Ascending aorta (tissue), 2 donors: ENCODE data around the gene HSD17B2. TPM values are rescaled to one million over a fixed set of nuclear protein-coding genes. Genes with fewer than 3 reads are reported as not detected.

Experiments
- DNase-seq, 2 donors: peaks; one replicate each; pipeline ENCODE4 v3.0.0-alpha.2; 2019; ENCODE audit warnings: low spot score in 2 of 2
- H3K27ac ChIP-seq, 2 donors: fragments of 200-600 bp; sonication (generic); one replicate each; pipeline ENCODE4 v1.5.1; 2016 to 2017; ENCODE audit warnings: mild to moderate bottlenecking in 1 of 2
- H3K27me3 ChIP-seq: fragments of 200-600 bp; sonication (generic); one replicate; pipeline ENCODE4 v1.5.1; 2017
- H3K36me3 ChIP-seq, 2 donors: fragments of 200-600 bp; sonication (generic); one replicate each; pipeline ENCODE4 v1.5.1; 2016
- H3K4me1 ChIP-seq, 2 donors: fragments of 200-600 bp; sonication (generic); one replicate each; pipeline ENCODE4 v1.5.1; 2016 to 2017; ENCODE audit warnings: mild to moderate bottlenecking in 1 of 2
- H3K4me3 ChIP-seq, 2 donors: fragments of 200-600 bp; sonication (generic); one replicate each; pipeline ENCODE4 v1.5.1; 2016 to 2017; ENCODE audit warnings: mild to moderate bottlenecking in 1 of 2
- H3K9me3 ChIP-seq, 2 donors: fragments of 200-600 bp; sonication (generic); one replicate each; pipeline ENCODE4 v1.5.1; 2016
- intact Hi-C: fragments of 100-400 bp; cut with DNase I; formaldehyde crosslinking; loops from one replicate; pipeline ENCODE4 v1.15.1; 2023
- total RNA-seq: library from RNA; depleted of rRNA; stranded (reverse); fragments of >200 nt; gene quantifications from one replicate; pipeline ENCODE4 v1.1.0, GENCODE V29; 2016
- TF ChIP-seq, protein P1 (sequence below), 3 experiments: fragments of 200-600 bp in 2 of 3; fragments of 450-650 bp in 1 of 3; sonication (generic) in 2 of 3; IDR thresholded peaks; one replicate each; pipeline ENCODE4 v1.5.1; 2016 to 2019; ENCODE audit warnings: antibody characterized with exemption in 3 of 3, mild to moderate bottlenecking in 1 of 3, moderate library complexity in 1 of 3

Gene HSD17B2
- total RNA-seq, 1 donor from 2014 or later: not detected

DNA sequence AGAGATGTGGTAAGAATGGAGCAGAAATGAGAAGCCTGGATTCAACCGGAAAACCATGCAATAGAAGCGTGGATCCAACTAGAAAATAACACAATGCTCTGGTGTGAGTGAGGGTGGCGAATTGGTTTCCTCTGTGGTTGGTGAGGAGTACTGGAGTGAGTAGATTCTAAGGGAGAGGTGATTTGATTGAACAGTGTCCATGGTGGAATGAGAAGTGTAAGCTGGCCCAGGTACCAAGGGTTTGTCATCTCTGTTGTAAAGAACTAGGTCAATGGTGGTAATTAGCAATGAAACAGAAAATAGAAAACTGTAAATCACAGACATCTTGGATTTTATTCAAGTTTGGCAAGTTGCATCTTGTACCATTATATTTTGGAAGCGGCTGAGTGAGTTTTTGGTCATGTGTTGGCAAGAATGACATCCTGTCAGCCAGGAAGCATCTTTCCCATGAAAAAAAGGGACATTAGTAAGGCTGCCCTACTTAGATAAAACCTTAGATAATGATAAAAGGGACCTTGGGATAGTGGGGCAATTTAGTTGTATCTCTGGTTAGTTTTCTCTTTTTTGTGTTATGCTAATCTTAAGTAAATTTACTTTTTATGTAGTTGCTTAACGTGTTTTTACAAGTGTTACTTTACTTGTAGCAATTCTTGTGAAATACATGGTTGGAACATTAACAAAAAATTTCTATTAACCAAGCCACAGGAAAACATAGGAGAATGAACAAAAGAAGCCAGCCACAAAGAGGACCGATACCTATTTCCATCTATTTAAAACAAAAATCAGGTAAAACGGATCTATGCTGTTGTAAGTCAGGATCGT lies 20.9 kb downstream of the HSD17B2 start:
- DNase-seq: no peak
- Histone ChIP-seq H3K4me3 (no peak overlapping the region), H3K27ac (no peak overlapping the region), H3K27me3 (no peaks in the 10 kb centered on the region), H3K9me3 (no peaks in the 10 kb centered on the region), H3K4me1 (no peaks in the 10 kb centered on the region), H3K36me3 (no peaks in the 10 kb centered on the region)
- intact Hi-C loops: no loop called here
- TF ChIP-seq, protein P1, sequence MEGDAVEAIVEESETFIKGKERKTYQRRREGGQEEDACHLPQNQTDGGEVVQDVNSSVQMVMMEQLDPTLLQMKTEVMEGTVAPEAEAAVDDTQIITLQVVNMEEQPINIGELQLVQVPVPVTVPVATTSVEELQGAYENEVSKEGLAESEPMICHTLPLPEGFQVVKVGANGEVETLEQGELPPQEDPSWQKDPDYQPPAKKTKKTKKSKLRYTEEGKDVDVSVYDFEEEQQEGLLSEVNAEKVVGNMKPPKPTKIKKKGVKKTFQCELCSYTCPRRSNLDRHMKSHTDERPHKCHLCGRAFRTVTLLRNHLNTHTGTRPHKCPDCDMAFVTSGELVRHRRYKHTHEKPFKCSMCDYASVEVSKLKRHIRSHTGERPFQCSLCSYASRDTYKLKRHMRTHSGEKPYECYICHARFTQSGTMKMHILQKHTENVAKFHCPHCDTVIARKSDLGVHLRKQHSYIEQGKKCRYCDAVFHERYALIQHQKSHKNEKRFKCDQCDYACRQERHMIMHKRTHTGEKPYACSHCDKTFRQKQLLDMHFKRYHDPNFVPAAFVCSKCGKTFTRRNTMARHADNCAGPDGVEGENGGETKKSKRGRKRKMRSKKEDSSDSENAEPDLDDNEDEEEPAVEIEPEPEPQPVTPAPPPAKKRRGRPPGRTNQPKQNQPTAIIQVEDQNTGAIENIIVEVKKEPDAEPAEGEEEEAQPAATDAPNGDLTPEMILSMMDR (IDR thresholded peaks at IDR 0.05): no peak

DNA sequence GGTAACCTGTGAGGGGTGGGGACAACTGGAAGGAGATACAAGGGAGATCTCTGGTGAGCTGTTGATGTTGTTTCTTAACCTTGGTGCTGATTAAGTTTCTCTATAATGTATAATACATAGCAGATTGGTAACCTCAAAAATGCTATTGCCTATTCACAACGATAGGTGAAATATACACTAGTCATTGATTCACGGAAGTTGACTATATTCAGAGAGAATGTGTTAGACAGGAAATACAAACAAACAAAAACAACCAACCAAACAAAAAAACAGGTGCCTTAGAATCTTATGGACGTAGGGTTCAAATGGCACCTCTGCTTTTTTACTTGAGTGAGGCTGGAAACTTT lies 21.5 kb downstream of the HSD17B2 start:
- DNase-seq: no peak
- no peaks in the 10 kb centered on the region for H3K4me1 ChIP-seq
- H3K27ac ChIP-seq: no peak overlapping the region
- no peaks in the 10 kb centered on the region for H3K27me3 ChIP-seq
- no peaks in the 10 kb centered on the region for H3K9me3 ChIP-seq
- H3K4me3 ChIP-seq: no peak overlapping the region
- no peaks in the 10 kb centered on the region for H3K36me3 ChIP-seq
- intact Hi-C loops: no loop called here
- TF ChIP-seq, protein P1 (IDR thresholded peaks at IDR 0.05): no peak

DNA sequence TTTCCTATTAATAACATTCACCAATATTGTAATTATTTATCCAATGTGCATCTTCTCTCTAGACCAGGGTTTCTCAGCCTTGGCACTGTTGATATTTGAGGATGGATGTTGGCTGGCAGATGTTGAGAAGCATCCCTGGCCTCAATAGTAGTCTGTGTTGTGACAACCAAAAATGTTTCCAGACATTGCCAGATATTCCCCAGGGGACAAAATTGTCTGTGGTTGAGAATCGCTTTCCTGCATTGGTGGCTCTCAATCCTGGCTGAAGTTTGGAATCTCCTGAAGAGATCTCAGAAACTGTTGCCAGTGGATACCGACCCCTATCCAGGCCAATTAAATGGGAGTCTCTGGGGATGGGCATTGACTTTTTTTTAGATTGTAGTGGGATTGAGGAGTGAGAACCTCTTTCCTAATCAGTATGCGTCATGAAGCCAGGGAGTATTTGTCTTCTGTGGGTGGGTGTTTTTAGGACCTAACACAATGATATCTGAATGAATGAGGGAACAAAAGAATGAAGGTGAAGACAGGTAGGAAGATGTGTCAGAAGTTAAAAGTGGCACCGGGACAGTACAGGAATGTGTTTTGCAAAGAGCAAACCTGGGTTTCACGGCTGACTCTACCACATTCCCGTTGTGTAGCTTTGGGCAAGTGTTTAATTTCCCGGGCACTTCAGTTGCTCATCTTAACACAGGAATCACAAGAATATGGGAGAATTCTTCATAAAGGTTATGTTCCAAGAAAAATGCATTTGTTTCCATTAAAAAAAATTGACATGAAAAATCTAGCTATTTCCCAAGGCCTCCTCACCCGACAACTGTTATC lies 24.3 kb downstream of the HSD17B2 start:
- TF ChIP-seq, protein P1 (IDR thresholded peaks at IDR 0.05): no peak
- Histone ChIP-seq H3K9me3 (no peaks in the 10 kb centered on the region), H3K4me3 (no peak overlapping the region), H3K36me3 (no peaks in the 10 kb centered on the region), H3K27me3 (no peaks in the 10 kb centered on the region), H3K4me1 (no peaks in the 10 kb centered on the region), H3K27ac (no peak overlapping the region)
- intact Hi-C loops: no loop called here
- DNase-seq: no peak

DNA sequence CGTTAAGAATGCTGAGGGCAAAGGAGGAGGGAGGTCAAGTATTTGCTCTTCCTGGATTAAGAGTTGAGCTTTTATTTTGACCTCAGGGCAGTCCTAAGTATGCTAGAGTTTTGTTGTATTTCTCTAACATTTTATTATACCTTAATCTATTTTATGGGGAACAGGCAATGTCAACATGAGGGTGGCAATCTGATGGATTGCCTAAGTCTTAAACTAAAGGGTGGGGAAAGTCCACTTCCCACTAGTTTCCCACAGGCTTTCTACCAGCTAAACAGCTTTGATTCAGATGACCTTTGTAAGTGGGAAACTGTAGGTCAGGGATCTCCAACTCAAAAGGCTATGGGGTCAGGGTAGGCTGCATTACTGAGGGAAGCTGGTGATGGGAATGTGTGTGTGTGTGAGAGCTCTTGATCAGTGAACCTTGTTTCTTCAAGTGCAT lies 24.9 kb downstream of the HSD17B2 start:
- no peak overlapping the region for H3K27ac ChIP-seq
- intact Hi-C loops: no loop called here
- no peaks in the 10 kb centered on the region for H3K27me3 ChIP-seq
- TF ChIP-seq, protein P1 (IDR thresholded peaks at IDR 0.05): no peak
- H3K4me3 ChIP-seq: no peak overlapping the region
- H3K36me3 ChIP-seq: no peaks in the 10 kb centered on the region
- H3K9me3 ChIP-seq: no peaks in the 10 kb centered on the region
- DNase-seq: no peak
- no peaks in the 10 kb centered on the region for H3K4me1 ChIP-seq

DNA sequence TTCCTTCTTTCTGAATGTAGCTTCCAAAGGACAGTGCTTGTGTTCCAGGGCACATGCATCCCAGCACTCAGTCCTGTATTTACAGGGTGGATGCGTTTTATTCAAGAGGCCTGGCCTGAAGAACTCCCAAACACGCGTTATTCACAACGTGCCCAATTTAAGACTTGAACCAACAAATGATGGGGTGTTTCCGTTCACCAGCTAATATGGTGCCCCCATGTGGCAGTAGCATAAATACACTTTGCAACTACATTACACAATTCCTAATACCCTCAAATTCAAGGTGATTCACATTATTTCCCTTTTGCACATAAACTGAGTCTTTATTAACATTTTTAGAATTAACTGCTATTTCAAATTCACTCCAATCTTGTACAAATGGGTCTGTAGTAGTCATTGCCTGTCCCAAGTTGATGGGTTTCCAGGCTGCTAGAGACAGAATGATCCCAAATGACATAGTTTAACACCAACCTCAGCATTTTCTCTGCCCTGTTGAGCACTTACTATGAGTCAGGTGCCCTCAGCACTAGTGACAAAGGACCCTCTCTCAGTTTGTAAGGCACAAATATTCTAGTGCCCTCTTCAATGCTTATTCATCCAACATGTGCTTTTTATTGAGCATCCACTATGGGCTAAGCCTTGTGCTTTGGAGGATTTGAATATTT lies 26.9 kb downstream of the HSD17B2 start:
- no peak overlapping the region for H3K27ac ChIP-seq
- intact Hi-C loops: no loop called here
- no peak for DNase-seq
- TF ChIP-seq, protein P1 (IDR thresholded peaks at IDR 0.05): peak in 1 of 3 experiments; percentile 18
- no peaks in the 10 kb centered on the region for H3K4me1 ChIP-seq
- no peaks in the 10 kb centered on the region for H3K27me3 ChIP-seq
- H3K36me3 ChIP-seq: no peaks in the 10 kb centered on the region
- no peaks in the 10 kb centered on the region for H3K9me3 ChIP-seq
- no peak overlapping the region for H3K4me3 ChIP-seq
